SK-N-MC (cell line): Measurements from ENCODE around the gene SLC30A2.

Experiments used
- EZH2 ChIP-seq: fragments of 200-600 bp; sonication (generic); IDR thresholded peaks from one replicate; pipeline ENCODE4 v1.6.1; 2017; ENCODE audit warnings: antibody characterized with exemption
- FOXP2 ChIP-seq: optimal IDR thresholded peaks from 2 replicates; pipeline ENCODE3; 2011; ENCODE audit warnings: mild to moderate bottlenecking, moderate library complexity; ENCODE audit not compliant: insufficient read depth; ENCODE audit errors: extremely low read length, control extremely low read depth
- POLR2AphosphoS5 ChIP-seq: IDR thresholded peaks from 2 replicates; pipeline ENCODE4 v1.6.1; 2012; ENCODE audit warnings: mild to moderate bottlenecking, low read depth, low read length, borderline replicate concordance

GRCh38 chr1:26016953-26017545 lies 28.9 kb downstream of the SLC30A2 start:
- TF ChIP-seq POLR2AphosphoS5 (no peak), EZH2 (no peak), FOXP2 (no peak)
